ENCODE data around the gene PPP4C. TPM values are rescaled to one million over a fixed set of nuclear protein-coding genes. Genes with fewer than 3 reads are reported as not detected.

Gene PPP4C
- total RNA-seq, 2 experiments from 2014 or later = 125 to 127 TPM

DNA sequence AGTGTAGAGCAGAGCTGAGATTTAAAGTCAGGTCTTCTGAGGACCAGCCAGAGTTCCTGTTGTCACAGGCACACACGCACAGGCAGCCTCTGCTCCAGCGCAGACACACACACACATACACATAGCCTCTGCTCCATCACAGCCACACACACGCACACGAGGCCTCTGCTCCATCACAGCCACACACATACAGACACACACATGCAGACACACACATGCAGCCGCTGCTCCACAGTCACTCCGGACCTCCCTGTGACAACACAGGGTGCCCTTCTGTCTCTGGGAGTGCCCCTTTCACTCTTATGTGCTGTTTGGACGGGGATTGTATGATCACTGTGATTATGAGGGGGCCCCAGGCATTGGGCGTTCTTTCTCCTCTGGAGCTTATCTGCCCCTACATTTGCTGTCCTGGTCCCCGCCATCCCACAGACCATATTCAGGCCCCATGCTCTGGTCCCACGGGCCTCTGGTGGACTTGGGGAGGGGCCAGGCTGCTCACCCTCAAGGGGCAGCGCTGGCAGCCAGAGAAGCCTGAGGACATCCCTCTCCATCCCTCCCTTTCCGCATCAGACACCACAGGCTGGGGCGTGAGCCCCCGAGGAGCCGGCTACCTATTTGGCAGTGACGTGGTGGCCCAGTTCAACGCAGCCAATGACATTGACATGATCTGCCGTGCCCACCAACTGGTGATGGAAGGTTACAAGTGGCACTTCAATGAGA is 8.5 kb downstream of the PPP4C start:
- Mint-ChIP-seq H3K4me1 (peaks cover 5% of the 10 kb centered on the region), H3K9me3 (no peaks in the 10 kb centered on the region), H3K27ac (no peak overlapping the region), H3K36me3 (peaks cover 24% of the 10 kb centered on the region), H3K4me3 (no peak overlapping the region), H3K27me3 (no peaks in the 10 kb centered on the region)
- DNase-seq = no peak

DNA sequence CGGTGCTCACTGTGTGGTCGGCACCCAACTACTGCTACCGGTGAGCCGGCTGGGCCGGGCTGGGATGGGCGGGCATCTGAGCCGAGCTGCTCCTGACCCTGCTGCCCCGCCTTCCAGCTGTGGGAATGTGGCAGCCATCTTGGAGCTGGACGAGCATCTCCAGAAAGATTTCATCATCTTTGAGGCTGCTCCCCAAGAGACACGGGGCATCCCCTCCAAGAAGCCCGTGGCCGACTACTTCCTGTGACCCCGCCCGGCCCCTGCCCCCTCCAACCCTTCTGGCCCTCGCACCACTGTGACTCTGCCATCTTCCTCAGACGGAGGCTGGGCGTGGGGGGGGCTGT is 9.0 kb downstream of the PPP4C start:
- no peaks in the 10 kb centered on the region for H3K27me3 Mint-ChIP-seq
- no peaks in the 10 kb centered on the region for H3K9me3 Mint-ChIP-seq
- no peak for DNase-seq
- H3K36me3 Mint-ChIP-seq = peaks cover 19% of the 10 kb centered on the region
- no peak overlapping the region for H3K27ac Mint-ChIP-seq
- peaks cover 9% of the 10 kb centered on the region for H3K4me1 Mint-ChIP-seq
- H3K4me3 Mint-ChIP-seq = no peak overlapping the region

- H3K9me3 Mint-ChIP-seq = no peaks in the 10 kb centered on the region
- DNase-seq = no peak
- H3K4me1 Mint-ChIP-seq = peaks cover 12% of the 10 kb centered on the region
These were observed 9.5 kb downstream of the PPP4C start for GRCh38 chr16:30085247-30085646.

DNA sequence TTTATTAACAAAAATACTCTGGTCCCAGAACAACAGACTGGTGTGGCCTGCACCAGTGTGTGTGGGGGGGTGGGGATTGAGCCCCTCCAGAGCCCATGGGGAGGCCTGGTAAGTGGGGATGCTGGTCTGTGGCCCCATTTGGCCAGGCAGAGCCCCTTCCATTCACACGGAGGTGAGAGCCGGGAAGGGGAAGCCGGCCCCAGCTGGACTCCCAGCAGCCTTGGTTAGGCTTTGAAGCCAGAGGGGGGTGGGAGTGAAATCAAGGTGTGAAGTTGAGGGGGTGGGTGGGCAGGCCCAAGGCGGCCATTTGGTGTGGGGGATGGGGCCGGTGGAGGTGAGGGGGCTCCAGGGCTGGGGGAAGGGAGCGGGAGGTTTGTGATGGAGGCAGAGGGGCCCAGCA is 10.0 kb downstream of the PPP4C start:
- Mint-ChIP-seq H3K4me1 (peaks cover 16% of the 10 kb centered on the region), H3K27ac (no peak overlapping the region), H3K27me3 (no peaks in the 10 kb centered on the region), H3K36me3 (peaks cover 18% of the 10 kb centered on the region), H3K4me3 (no peak overlapping the region), H3K9me3 (no peaks in the 10 kb centered on the region)
- DNase-seq = no peak

More at GRCh38 chr16:30085247-30085646, 9.5 kb downstream of the PPP4C start:
- Mint-ChIP-seq H3K27me3 (no peaks in the 10 kb centered on the region), H3K4me3 (no peak overlapping the region), H3K36me3 (peaks cover 19% of the 10 kb centered on the region), H3K27ac (no peak overlapping the region)

- Mint-ChIP-seq H3K4me3 (no peak overlapping the region), H3K27ac (no peak overlapping the region), H3K27me3 (no peaks in the 10 kb centered on the region), H3K4me1 (peaks cover 17% of the 10 kb centered on the region), H3K36me3 (peaks cover 17% of the 10 kb centered on the region), H3K9me3 (no peaks in the 10 kb centered on the region)
- DNase-seq = no peak
These were observed 10.7 kb downstream of the PPP4C start for GRCh38 chr16:30086291-30087140.

- peaks cover 19% of the 10 kb centered on the region for H3K4me1 Mint-ChIP-seq
- peaks cover 13% of the 10 kb centered on the region for H3K36me3 Mint-ChIP-seq
- H3K4me3 Mint-ChIP-seq = no peak overlapping the region
- no peak for DNase-seq
- H3K9me3 Mint-ChIP-seq = no peaks in the 10 kb centered on the region
- H3K27me3 Mint-ChIP-seq = no peaks in the 10 kb centered on the region
- no peak overlapping the region for H3K27ac Mint-ChIP-seq
These were observed 11.5 kb downstream of the PPP4C start for GRCh38 chr16:30087181-30087898.

DNA sequence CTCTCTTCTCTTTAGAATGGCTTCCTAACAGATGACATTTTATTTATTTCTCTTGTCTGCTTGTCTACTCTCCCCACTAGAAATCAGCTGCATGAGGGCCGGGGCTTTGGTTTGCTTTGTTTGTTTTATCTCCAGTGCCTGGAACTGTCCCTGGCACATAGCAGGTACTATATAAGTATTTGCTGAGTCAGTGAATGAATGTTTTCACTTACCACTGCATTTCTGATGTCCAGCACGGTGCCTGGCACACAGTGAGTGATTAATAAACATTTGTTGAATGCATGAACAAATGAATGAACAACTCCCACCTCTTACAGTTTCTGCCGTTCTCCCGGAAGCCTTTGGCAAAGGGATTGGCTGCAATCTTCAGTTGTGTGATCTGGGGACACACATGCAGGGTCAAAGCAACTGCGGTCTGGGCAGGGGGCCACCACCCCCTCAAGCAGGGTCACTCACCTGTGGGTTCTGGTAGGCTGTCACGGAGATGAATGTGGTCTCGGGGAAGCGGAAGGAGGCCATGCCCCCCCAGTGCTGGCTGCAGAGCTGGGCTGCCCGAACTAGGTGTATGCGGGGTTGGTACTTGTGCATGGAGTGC is 12.5 kb downstream of the PPP4C start:
- no peak for DNase-seq
- H3K9me3 Mint-ChIP-seq = no peaks in the 10 kb centered on the region
- H3K36me3 Mint-ChIP-seq = peaks cover 10% of the 10 kb centered on the region
- H3K4me1 Mint-ChIP-seq = peaks cover 25% of the 10 kb centered on the region
- no peak overlapping the region for H3K4me3 Mint-ChIP-seq
- no peak overlapping the region for H3K27ac Mint-ChIP-seq
- H3K27me3 Mint-ChIP-seq = no peaks in the 10 kb centered on the region

DNA sequence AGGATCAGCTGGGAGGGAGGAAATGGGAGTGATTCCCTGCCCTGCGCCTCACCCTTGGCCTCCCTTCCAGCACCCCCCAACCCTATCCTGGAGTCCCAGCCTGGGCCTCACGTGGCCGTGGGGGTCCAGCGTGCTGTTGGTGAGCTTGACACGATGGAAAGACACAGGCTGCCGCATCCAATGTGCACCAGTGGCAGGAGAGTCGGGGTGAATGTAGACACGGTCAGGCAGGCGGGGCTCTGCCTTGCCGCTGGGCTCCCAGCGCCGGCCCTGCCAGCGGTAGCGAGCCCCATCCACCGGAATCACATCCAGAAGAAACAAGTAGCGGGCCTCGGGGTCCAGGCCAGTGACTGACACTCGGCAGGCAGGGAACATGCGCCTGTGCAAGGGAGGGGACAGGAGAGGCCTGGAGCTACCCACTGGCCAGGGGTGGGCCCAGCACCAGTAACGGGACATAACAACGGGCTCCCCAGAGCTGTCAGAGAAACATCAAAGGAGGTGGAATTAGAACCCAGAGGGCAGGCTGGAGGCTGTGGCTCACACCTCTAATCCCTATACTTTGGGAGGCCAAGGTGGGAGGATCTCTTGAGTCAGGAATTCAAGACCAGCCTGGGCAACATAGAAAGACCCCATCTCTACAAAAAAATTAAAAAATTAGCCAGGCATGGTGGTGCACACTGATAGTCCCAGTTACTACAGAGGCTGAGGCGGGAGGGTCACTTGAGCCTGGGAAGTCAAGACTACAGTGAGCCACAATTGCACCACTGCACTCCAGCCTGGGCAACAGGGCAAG is 13.2 kb downstream of the PPP4C start:
- H3K27ac Mint-ChIP-seq = no peak overlapping the region
- H3K27me3 Mint-ChIP-seq = no peaks in the 10 kb centered on the region
- no peaks in the 10 kb centered on the region for H3K9me3 Mint-ChIP-seq
- peaks cover 6% of the 10 kb centered on the region for H3K36me3 Mint-ChIP-seq
- H3K4me1 Mint-ChIP-seq = peaks cover 26% of the 10 kb centered on the region
- no peak overlapping the region for H3K4me3 Mint-ChIP-seq
- DNase-seq = no peak

DNA sequence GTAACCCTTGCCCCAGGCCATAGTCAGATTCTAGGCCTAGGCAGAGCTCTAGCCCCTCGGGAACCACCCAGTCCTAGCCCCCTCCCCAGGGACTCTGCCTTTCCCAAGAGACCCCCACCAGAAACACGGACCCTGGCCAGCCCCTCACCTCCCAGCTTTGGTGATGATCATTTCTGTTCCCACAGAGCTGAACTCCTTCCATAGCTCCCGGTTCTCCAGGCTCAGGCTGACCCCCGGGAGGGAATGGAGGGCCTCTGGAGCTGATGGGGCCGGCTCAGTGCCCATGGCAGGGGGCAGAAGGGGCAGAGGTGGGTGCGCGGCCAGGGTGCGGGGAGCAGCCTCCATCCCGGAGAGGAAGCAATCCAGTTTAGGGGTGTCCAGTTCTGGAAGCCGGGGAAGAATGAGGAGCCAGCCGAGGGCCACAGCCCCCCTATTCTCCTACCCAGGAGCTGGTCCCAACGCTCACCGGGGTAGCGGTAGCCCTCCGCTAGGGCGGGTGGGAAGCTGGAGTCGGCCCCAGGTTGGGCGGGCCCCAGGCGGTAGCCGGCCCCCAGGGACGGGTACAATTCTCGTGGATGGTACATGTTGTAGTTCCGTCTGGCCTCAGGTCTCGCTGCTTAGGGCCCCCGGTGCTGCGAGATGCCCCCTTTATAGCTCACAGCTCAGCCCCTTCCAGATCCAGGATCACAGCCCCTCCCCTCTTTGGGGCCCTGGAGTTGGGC is 15.0 kb downstream of the PPP4C start:
- Mint-ChIP-seq H3K36me3 (peaks cover 5% of the 10 kb centered on the region), H3K27me3 (no peaks in the 10 kb centered on the region), H3K4me3 (no peak overlapping the region), H3K9me3 (no peaks in the 10 kb centered on the region), H3K27ac (peak overlapping the region; percentile 42), H3K4me1 (peaks cover 40% of the 10 kb centered on the region)
- DNase-seq = no peak

- peaks cover 5% of the 10 kb centered on the region for H3K36me3 Mint-ChIP-seq
- peak within 1 kb of the TSS; percentile 86 for H3K4me3 Mint-ChIP-seq
- no peaks in the 10 kb centered on the region for H3K27me3 Mint-ChIP-seq
- peaks cover 3% of the 10 kb centered on the region for H3K9me3 Mint-ChIP-seq
- peaks cover 42% of the 10 kb centered on the region for H3K4me1 Mint-ChIP-seq
- peak; percentile 97 for DNase-seq
- H3K27ac Mint-ChIP-seq = peak within 1 kb of the TSS; percentile 95
These were observed 15.9 kb downstream of the PPP4C start, which contains the start of gene TBX6 for GRCh38 chr16:30091474-30092372. Gene TBX6, minus strand, starts transcription at chr16:30091924. Its CDS starts 731 bp downstream, at chr16:30091193.

DNA sequence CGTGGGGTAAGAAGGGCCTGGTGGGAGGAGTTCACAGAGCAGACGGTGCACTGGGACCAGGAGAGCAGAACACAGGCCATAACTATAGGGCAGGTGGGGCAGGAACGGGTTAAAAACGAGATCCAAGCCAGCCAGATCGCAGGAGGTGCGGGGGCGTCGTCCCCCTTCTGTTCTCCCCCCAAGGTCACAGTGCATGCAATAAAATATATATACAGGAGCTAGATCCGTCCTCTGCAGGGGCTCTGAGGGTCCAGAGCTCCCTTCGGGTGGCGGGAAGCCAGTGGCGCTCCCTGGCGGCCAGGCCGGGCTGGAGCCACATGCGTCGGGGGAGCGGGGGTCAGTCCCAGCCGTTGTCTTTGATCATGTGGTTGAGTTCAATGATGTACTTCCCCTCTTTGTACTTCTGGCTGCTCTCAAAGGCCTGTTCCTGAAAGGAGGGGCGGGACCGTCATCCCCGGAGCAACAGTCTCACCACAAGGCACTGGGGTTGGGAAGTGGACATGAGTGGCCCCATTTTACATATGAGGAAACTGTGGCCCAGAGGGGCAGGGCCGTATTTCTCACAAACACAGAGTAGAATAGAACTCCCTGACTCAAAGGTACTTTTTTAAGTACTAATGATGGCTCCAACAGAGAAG is 16.7 kb downstream of the PPP4C start:
- H3K9me3 Mint-ChIP-seq = peaks cover 11% of the 10 kb centered on the region
- peaks cover 9% of the 10 kb centered on the region for H3K36me3 Mint-ChIP-seq
- H3K27me3 Mint-ChIP-seq = no peaks in the 10 kb centered on the region
- H3K27ac Mint-ChIP-seq = peak overlapping the region; percentile 95
- peak overlapping the region; percentile 86 for H3K4me3 Mint-ChIP-seq
- H3K4me1 Mint-ChIP-seq = peaks cover 43% of the 10 kb centered on the region
- peak; percentile 84 for DNase-seq

GRCh38 chr16:30094541-30095165 is 18.9 kb downstream of the PPP4C start:
- DNase-seq = no peak
- Mint-ChIP-seq H3K27ac (peak overlapping the region; percentile 88), H3K4me1 (peaks cover 39% of the 10 kb centered on the region), H3K9me3 (peaks cover 23% of the 10 kb centered on the region), H3K27me3 (no peaks in the 10 kb centered on the region), H3K36me3 (peaks cover 20% of the 10 kb centered on the region), H3K4me3 (peak overlapping the region; percentile 83)
